Transverse colon (tissue), 4 donors: Measurements from ENCODE around the gene FLYWCH1. TPM values are rescaled to one million over a fixed set of nuclear protein-coding genes. Genes with fewer than 3 reads are reported as not detected.

Experiments used
- DNase-seq: peaks from one replicate; pipeline ENCODE4 v3.0.0-alpha.2; 2019
- H3K27ac ChIP-seq, 4 donors: fragments of 200-600 bp; sonication (generic); 2 replicates each; pipeline ENCODE4 v1.5.1; 2016 to 2018; ENCODE audit warnings: inconsistent platforms in 4 of 4
- H3K27me3 ChIP-seq: fragments of 200-600 bp; sonication (generic); 2 replicates; pipeline ENCODE4 v1.5.1; 2017; ENCODE audit warnings: inconsistent platforms
- H3K36me3 ChIP-seq, 4 donors: fragments of 200-600 bp; sonication (generic); 2 replicates each; pipeline ENCODE4 v1.5.1; 2017 to 2019; ENCODE audit warnings: inconsistent platforms in 4 of 4
- H3K4me1 ChIP-seq, 4 donors: fragments of 200-600 bp; sonication (generic); 2 replicates each; pipeline ENCODE4 v1.5.1; 2017 to 2020; ENCODE audit warnings: inconsistent platforms in 4 of 4
- H3K4me3 ChIP-seq, 4 donors: fragments of 200-600 bp; sonication (generic); 1 replicate in 1 of 4; 2 replicates in 3 of 4; pipeline versions ENCODE4 v1.5.1 to v1.6.1; 2017 to 2019; ENCODE audit warnings: inconsistent platforms in 4 of 4
- H3K9me3 ChIP-seq, 2 donors: fragments of 200-600 bp; sonication (generic); 2 replicates each; pipeline ENCODE4 v1.5.1; 2017 to 2019; ENCODE audit warnings: inconsistent platforms in 2 of 2
- CTCF ChIP-seq, 5 experiments: fragments of 200-600 bp in 3 of 5; fragments of 450-650 bp in 2 of 5; sonication (generic) in 3 of 5; IDR thresholded peaks; 1 replicate in 2 of 5; 2 replicates in 3 of 5; pipeline ENCODE4 v1.5.1; 2016 to 2017; ENCODE audit warnings: antibody characterized with exemption in 5 of 5, inconsistent platforms in 3 of 5, mild to moderate bottlenecking in 2 of 5, moderate library complexity in 1 of 5
- EP300 ChIP-seq: sonication (generic); formaldehyde crosslinking; IDR thresholded peaks from one replicate; pipeline ENCODE4 v1.6.1; 2017; ENCODE audit warnings: antibody characterized with exemption, low read depth
- POLR2A ChIP-seq: fragments of 450-650 bp; IDR thresholded peaks from one replicate; pipeline ENCODE4 v1.6.1; 2016; ENCODE audit warnings: antibody characterized with exemption, mild to moderate bottlenecking, moderate library complexity
- POLR2AphosphoS5 ChIP-seq, 3 donors: sonication (generic); formaldehyde crosslinking; IDR thresholded peaks; one replicate each; pipeline ENCODE4 v1.6.1; 2016; ENCODE audit warnings: antibody characterized with exemption in 3 of 3
- WGBS, 2 donors: methylation state at CpG; one replicate each; pipeline ENCODE4 v1.1.5; 2018; ENCODE audit warnings: low coverage in 1 of 2; 5-methylcytosine and 5-hydroxymethylcytosine counted together
- in situ Hi-C, 4 donors: fragments of 200-750 bp; cut with MboI; loops; one replicate each; pipeline versions ENCODE4 v1.15.0 to v1.15.1; 2017; ENCODE audit warnings: low sequenced_read_pairs in 3 of 4, low pct_ligation_motif_present in 1 of 4, low pct_unique_long_range_greater_than_20kb in 1 of 4
- intact Hi-C: fragments of 100-400 bp; cut with DNase I; formaldehyde crosslinking; loops from one replicate; pipeline ENCODE4 v1.15.1; 2023; ENCODE audit warnings: low total_unique reads
- total RNA-seq, 4 donors: library from RNA; depleted of rRNA; stranded (reverse); fragments of >200 nt; gene quantifications; one replicate each; pipeline ENCODE4 v1.1.0, GENCODE V29; 2016

The FLYWCH1 gene
- total RNA-seq, 4 donors from 2014 or later: 29.1 to 59.1 (median 34.6) TPM

- in situ Hi-C loops (no loop called here), intact Hi-C loops (no loop called here)
- WGBS, 2 donors: 80 to 90% methylated on average over 1 to 19 of the region's 19 CpGs
These were observed 38.1 kb downstream of the FLYWCH1 start for GRCh38 chr16:2949705-2950352.

GRCh38 chr16:2950353-2950724 lies 38.6 kb downstream of the FLYWCH1 start:
- H3K36me3 ChIP-seq: no peaks in the 10 kb centered on the region
- H3K4me1 ChIP-seq: peaks cover 0 to under 1% (median 0%) of the 10 kb centered on the region in 4 donors
- no peak overlapping the region for H3K4me3 ChIP-seq
- WGBS, 2 donors: 89 to 100% methylated on average over 1 to 13 of the region's 13 CpGs
- no peak overlapping the region for H3K27ac ChIP-seq
- H3K27me3 ChIP-seq: peaks cover 15% of the 10 kb centered on the region
- H3K9me3 ChIP-seq: no peaks in the 10 kb centered on the region
- TF ChIP-seq EP300 (no peak), POLR2AphosphoS5 (IDR thresholded peaks at IDR 0.05) (no peak), CTCF (IDR thresholded peaks at IDR 0.05) (no peak), POLR2A (no peak)
- intact Hi-C loops (no loop called here), in situ Hi-C loops (no loop called here)
- DNase-seq: no peak

More at GRCh38 chr16:2949705-2950352, 38.1 kb downstream of the FLYWCH1 start:
- DNase-seq: no peak
- H3K4me3 ChIP-seq: no peak overlapping the region
- peaks cover 10% of the 10 kb centered on the region for H3K27me3 ChIP-seq
- no peaks in the 10 kb centered on the region for H3K36me3 ChIP-seq
- H3K27ac ChIP-seq: no peak overlapping the region
- no peak for TF ChIP-seq POLR2AphosphoS5 (IDR thresholded peaks at IDR 0.05)
- TF ChIP-seq EP300: no peak
- TF ChIP-seq CTCF (IDR thresholded peaks at IDR 0.05): no peak
- no peak for TF ChIP-seq POLR2A
- no peaks in the 10 kb centered on the region for H3K4me1 ChIP-seq
- H3K9me3 ChIP-seq: no peaks in the 10 kb centered on the region

- Histone ChIP-seq H3K9me3 (no peaks in the 10 kb centered on the region), H3K4me1 (peaks cover 0 to 5% (median 3%) of the 10 kb centered on the region in 4 donors), H3K27me3 (peaks cover 20% of the 10 kb centered on the region), H3K27ac (no peak overlapping the region), H3K4me3 (no peak overlapping the region), H3K36me3 (no peaks in the 10 kb centered on the region)
- no peak for DNase-seq
- intact Hi-C loops (no loop called here), in situ Hi-C loops (no loop called here)
- WGBS, 2 donors: 85% methylated on average over 16 of the region's 16 CpGs; no CpG with 5 or more reads in 1 of the 2 donors
- TF ChIP-seq POLR2AphosphoS5 (IDR thresholded peaks at IDR 0.05) (no peak), POLR2A (no peak), EP300 (no peak), CTCF (IDR thresholded peaks at IDR 0.05) (no peak)
These were observed 39.0 kb downstream of the FLYWCH1 start for GRCh38 chr16:2950773-2951172.

- intact Hi-C loops (no loop called here), in situ Hi-C loops (no loop called here)
- H3K27me3 ChIP-seq: peaks cover 39% of the 10 kb centered on the region
- TF ChIP-seq CTCF (IDR thresholded peaks at IDR 0.05) (no peak), POLR2AphosphoS5 (IDR thresholded peaks at IDR 0.05) (no peak), POLR2A (no peak)
- 38 to 40% methylated on average over 1 to 11 of the region's 11 CpGs for WGBS, 2 donors
- no peak overlapping the region for H3K27ac ChIP-seq
- no peaks in the 10 kb centered on the region for H3K36me3 ChIP-seq
- H3K4me3 ChIP-seq: no peak overlapping the region
- H3K4me1 ChIP-seq: peaks cover 0 to 11% (median 7%) of the 10 kb centered on the region in 4 donors
- DNase-seq: no peak
- H3K9me3 ChIP-seq: no peaks in the 10 kb centered on the region
These were observed 40.9 kb downstream of the FLYWCH1 start for GRCh38 chr16:2952679-2953078.
